ENCODE data around the gene RB1. TPM values are rescaled to one million over a fixed set of nuclear protein-coding genes. Genes with fewer than 3 reads are reported as not detected.

The RB1 gene
- polyA plus RNA-seq, 3 donors: 18.4 to 38.8 (median 29.9) TPM

DNA sequence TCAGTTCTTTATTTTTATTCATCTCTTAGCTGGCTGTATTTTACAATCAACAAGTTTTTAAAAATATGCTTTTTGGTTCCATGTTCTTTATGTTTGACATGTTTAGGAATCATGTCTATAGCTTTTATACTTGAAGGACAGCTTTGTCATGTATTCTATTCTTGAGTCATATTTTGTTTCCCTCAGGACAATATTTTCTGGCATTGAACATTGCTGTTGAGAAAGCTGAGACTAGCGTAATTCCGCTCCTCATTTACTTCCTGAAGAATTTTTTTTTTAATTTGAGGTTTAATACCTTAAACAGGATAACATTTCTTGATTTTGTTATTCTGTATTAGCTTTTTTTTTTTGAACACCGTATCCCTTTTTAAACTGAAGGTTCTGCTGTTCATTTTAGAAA, 53.2 kb downstream of the RB1 start:
- Histone ChIP-seq H3K9me3 (replicated peaks in 1 of 2; ENCODE audit: control insufficient read depth in 1 of 2, insufficient read depth in 1 of 2, low read length in 2 of 2) (peaks cover 0 to 15% of the 10 kb centered on the region in 2 donors), H3K4me1 (ENCODE audit: control insufficient read depth in 1 of 2, insufficient read depth in 2 of 2, low read length in 2 of 2) (no peaks in the 10 kb centered on the region), H3K27ac (ENCODE audit: low read depth in 1 of 2, low read length in 2 of 2) (no peak overlapping the region), H3K27me3 (ENCODE audit: control insufficient read depth in 2 of 2, insufficient read depth in 2 of 2, low read length in 2 of 2) (no peaks in the 10 kb centered on the region), H3K36me3 (replicated peaks in 1 of 2; ENCODE audit: control insufficient read depth in 1 of 2, insufficient read depth in 2 of 2, low read length in 2 of 2) (peaks cover 4 to 53% of the 10 kb centered on the region in 2 donors), H3K79me2 (ENCODE audit: insufficient read depth, low read length) (no peaks in the 10 kb centered on the region), H2AFZ (ENCODE audit: insufficient read depth, low read depth, low read length, poor library complexity, severe bottlenecking) (no peak overlapping the region), H3K4me2 (replicated peaks; ENCODE audit: extremely low read depth, low read length, poor library complexity, severe bottlenecking) (no peak overlapping the region), H4K20me1 (ENCODE audit: insufficient read depth, low read length) (no peaks in the 10 kb centered on the region), H3K9ac (ENCODE audit: insufficient read depth, low read length, poor library complexity, severe bottlenecking) (no peak overlapping the region), H3K4me3 (replicated peaks in 1 of 3; ENCODE audit: low read depth in 2 of 3, low read length in 3 of 3) (no peak overlapping the region)
- no CpG with 5 or more reads among the region's 3 CpGs for WGBS (ENCODE audit: insufficient coverage)
- Mint-ChIP-seq H3K27ac (no peak overlapping the region), H3K4me3 (no peak overlapping the region), H3K27me3 (ENCODE audit: low read depth in 3 of 3) (peaks cover 0 to 1% (median 0%) of the 10 kb centered on the region in 3 donors), H3K36me3 (peaks cover 37 to 48% of the 10 kb centered on the region in 2 donors), H3K4me1 (no peaks in the 10 kb centered on the region), H3K9me3 (peaks cover 17 to 27% (median 20%) of the 10 kb centered on the region in 7 donors)
- TF ChIP-seq CTCF (IDR thresholded peaks at IDR 0.05): no peak
- intact Hi-C loops (cut with micrococcal nuclease): no loop called here
- no peak for DNase-seq

- Histone ChIP-seq H3K4me2 (replicated peaks; ENCODE audit: extremely low read depth, low read length, poor library complexity, severe bottlenecking) (no peak overlapping the region), H3K27me3 (ENCODE audit: control insufficient read depth in 2 of 2, insufficient read depth in 2 of 2, low read length in 2 of 2) (no peaks in the 10 kb centered on the region), H3K9ac (ENCODE audit: insufficient read depth, low read length, poor library complexity, severe bottlenecking) (no peak overlapping the region), H3K9me3 (replicated peaks in 1 of 2; ENCODE audit: control insufficient read depth in 1 of 2, insufficient read depth in 1 of 2, low read length in 2 of 2) (no peaks in the 10 kb centered on the region), H3K79me2 (ENCODE audit: insufficient read depth, low read length) (no peaks in the 10 kb centered on the region), H3K27ac (ENCODE audit: low read depth in 1 of 2, low read length in 2 of 2) (no peak overlapping the region), H3K4me3 (replicated peaks in 1 of 3; ENCODE audit: low read depth in 2 of 3, low read length in 3 of 3) (no peak overlapping the region), H2AFZ (ENCODE audit: insufficient read depth, low read depth, low read length, poor library complexity, severe bottlenecking) (no peak overlapping the region), H3K36me3 (replicated peaks in 1 of 2; ENCODE audit: control insufficient read depth in 1 of 2, insufficient read depth in 2 of 2, low read length in 2 of 2) (peaks cover 12 to 78% of the 10 kb centered on the region in 2 donors), H4K20me1 (ENCODE audit: insufficient read depth, low read length) (no peaks in the 10 kb centered on the region), H3K4me1 (ENCODE audit: control insufficient read depth in 1 of 2, insufficient read depth in 2 of 2, low read length in 2 of 2) (no peaks in the 10 kb centered on the region)
- DNase-seq: no peak
- no peak overlapping the region for H3K4me3 Mint-ChIP-seq
- peaks cover 7% of the 10 kb centered on the region for H3K4me1 Mint-ChIP-seq
- peaks cover 0 to 4% (median 0%) of the 10 kb centered on the region in 7 donors for H3K9me3 Mint-ChIP-seq
- H3K27ac Mint-ChIP-seq: no peak overlapping the region
- H3K36me3 Mint-ChIP-seq: peaks cover 53 to 55% of the 10 kb centered on the region in 2 donors
- intact Hi-C loops (cut with micrococcal nuclease): no loop called here
- TF ChIP-seq CTCF (IDR thresholded peaks at IDR 0.05): no peak
- no peaks in the 10 kb centered on the region for H3K27me3 Mint-ChIP-seq (ENCODE audit: low read depth in 3 of 3)
- WGBS (ENCODE audit: insufficient coverage): no CpG with 5 or more reads among the region's 1 CpG
Observed at GRCh38 chr13:48369988-48370387, 66.4 kb downstream of the RB1 start.
